Measurements from ENCODE around the gene DLX1.

- TF ChIP-seq POLR2A (IDR thresholded peaks at IDR 0.05; ENCODE audit: low read length) (no peak), GATA1 (IDR thresholded peaks at IDR 0.05; ENCODE audit: low read depth, low read length) (no peak)
Observed at GRCh38 chr2:172087207-172087779, 2.0 kb downstream of the DLX1 start.

All from erythroblast (primary cell).